Measurements from ENCODE around the gene RAD23A.

DNA sequence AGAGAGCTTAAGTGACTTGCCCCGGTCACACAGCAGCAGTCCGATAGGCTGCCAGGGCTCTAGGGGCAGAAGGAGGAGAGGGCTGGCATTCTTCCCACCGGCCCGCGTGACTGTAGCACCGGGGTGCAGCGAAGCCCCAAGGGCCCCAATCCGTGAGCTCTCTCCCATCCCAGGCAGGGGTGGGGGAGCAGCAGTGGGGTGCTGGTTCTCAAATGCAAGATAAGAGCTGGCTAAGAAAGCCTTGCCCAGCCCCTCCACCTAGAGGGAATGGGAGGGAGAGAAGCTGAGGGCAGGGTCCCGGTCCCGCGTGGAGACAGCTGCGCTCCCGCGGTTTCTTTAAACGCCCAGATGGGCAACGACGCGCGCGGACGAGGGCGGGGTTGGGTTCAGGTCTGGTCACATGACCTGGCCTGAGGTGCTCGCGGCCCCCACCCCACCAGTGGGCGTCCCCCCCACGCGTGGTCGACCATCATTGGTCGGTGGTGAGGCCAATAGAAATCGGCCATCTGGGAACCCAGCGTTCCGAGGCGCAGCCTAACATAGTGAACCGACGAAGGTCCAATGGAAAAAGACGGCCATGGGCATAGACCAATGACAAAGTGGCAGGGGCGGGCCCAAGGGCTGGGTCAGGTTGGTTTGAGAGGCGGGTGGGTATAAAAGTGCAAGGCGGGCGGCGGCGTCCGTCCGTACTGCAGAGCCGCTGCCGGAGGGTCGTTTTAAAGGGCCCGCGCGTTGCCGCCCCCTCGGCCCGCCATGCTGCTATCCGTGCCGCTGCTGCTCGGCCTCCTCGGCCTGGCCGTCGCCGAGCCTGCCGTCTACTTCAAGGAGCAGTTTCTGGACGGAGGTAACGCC is 7.5 kb upstream of the RAD23A start, which contains the start of gene CALR:
- TF ChIP-seq, protein P1, sequence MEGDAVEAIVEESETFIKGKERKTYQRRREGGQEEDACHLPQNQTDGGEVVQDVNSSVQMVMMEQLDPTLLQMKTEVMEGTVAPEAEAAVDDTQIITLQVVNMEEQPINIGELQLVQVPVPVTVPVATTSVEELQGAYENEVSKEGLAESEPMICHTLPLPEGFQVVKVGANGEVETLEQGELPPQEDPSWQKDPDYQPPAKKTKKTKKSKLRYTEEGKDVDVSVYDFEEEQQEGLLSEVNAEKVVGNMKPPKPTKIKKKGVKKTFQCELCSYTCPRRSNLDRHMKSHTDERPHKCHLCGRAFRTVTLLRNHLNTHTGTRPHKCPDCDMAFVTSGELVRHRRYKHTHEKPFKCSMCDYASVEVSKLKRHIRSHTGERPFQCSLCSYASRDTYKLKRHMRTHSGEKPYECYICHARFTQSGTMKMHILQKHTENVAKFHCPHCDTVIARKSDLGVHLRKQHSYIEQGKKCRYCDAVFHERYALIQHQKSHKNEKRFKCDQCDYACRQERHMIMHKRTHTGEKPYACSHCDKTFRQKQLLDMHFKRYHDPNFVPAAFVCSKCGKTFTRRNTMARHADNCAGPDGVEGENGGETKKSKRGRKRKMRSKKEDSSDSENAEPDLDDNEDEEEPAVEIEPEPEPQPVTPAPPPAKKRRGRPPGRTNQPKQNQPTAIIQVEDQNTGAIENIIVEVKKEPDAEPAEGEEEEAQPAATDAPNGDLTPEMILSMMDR (conservative IDR thresholded peaks at IDR 0.05 in 1 of 2, IDR thresholded peaks at IDR 0.05 in 1 of 2; ENCODE audit: extremely low read depth in 1 of 2, insufficient read depth in 1 of 2, low read depth in 1 of 2, low read length in 2 of 2) = no peak
- no peak for TF ChIP-seq EZH2 (IDR thresholded peaks at IDR 0.05; ENCODE audit: borderline replicate concordance, low read length)

Measured in mammary epithelial cell (primary cell).